ENCODE results near the gene ADAMTS12.
"Not testable (repeated sequence)": the region's sequence is repeated elsewhere in the genome, so short reads cannot be mapped to it uniquely, and the experiment has no call there.

ADAMTS12 gene

DNA sequence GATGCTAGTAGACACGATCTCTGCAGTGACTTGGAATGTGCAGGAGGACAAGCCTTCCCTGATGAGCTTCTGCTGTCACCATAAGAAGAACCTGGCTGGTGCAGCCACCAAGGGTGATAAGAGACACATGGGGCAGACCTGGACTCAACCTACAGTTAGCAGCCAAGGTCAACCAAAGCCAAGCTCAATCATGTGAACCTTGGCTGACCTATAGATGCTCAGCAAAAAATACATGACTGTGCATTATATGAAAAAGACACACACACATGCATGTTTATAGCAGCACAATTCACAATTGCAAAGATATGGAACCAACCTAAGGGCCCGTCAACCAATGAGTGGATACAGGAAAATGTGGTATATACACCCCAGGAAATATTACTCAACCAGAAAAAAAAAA, 364.1 kb downstream of the ADAMTS12 start:
- TF ChIP-seq, protein P1, sequence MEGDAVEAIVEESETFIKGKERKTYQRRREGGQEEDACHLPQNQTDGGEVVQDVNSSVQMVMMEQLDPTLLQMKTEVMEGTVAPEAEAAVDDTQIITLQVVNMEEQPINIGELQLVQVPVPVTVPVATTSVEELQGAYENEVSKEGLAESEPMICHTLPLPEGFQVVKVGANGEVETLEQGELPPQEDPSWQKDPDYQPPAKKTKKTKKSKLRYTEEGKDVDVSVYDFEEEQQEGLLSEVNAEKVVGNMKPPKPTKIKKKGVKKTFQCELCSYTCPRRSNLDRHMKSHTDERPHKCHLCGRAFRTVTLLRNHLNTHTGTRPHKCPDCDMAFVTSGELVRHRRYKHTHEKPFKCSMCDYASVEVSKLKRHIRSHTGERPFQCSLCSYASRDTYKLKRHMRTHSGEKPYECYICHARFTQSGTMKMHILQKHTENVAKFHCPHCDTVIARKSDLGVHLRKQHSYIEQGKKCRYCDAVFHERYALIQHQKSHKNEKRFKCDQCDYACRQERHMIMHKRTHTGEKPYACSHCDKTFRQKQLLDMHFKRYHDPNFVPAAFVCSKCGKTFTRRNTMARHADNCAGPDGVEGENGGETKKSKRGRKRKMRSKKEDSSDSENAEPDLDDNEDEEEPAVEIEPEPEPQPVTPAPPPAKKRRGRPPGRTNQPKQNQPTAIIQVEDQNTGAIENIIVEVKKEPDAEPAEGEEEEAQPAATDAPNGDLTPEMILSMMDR (IDR thresholded peaks at IDR 0.05), result no peak
- no peak for TF ChIP-seq ZFX (IDR thresholded peaks at IDR 0.05; ENCODE audit: borderline replicate concordance)
- H3K27ac ChIP-seq, result no peak overlapping the region

DNA sequence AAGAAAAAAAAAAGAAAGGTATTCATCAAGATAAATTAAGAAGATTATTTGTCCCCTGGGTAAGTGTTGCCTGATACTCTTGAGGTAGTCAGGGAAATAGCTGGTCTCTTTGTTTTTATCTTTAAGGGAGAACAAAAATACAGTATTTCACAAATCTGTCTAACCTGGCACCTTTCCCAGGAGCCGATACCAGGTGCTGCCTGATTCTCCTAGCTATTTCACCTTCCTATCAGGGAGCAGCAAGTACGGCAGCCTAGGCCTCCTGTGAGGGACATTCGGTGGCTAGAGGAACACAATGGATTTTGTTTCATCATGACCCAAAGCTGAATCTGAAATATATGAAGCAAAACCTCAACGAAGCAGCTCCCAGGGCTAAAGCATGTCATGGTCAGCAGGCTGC, 365.0 kb downstream of the ADAMTS12 start:
- TF ChIP-seq, protein P1 (IDR thresholded peaks at IDR 0.05), result no peak
- TF ChIP-seq ZFX (IDR thresholded peaks at IDR 0.05; ENCODE audit: borderline replicate concordance), result no peak
- no peak overlapping the region for H3K27ac ChIP-seq

DNA sequence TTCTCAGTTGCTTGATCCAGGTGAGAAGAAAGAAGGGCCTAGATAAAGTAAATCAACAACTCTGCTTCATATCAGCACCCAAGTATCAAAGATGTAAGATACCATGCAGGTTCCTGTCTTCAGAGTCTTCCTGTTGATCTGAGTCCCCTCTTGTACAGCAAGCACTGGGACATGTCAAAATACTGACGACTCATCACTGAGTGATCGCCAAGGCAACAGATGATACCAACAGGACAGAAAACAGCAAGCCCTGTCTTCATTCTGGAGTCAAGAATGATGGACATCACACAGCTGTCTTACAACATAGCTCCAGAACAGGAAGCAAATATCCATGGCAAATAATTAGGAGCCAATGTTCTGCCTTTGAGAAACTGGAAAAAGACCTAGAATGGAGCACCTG, 367.3 kb downstream of the ADAMTS12 start:
- H3K27ac ChIP-seq, result no peak overlapping the region
- TF ChIP-seq, protein P1 (IDR thresholded peaks at IDR 0.05), result no peak
- TF ChIP-seq ZFX (IDR thresholded peaks at IDR 0.05; ENCODE audit: borderline replicate concordance), result no peak

DNA sequence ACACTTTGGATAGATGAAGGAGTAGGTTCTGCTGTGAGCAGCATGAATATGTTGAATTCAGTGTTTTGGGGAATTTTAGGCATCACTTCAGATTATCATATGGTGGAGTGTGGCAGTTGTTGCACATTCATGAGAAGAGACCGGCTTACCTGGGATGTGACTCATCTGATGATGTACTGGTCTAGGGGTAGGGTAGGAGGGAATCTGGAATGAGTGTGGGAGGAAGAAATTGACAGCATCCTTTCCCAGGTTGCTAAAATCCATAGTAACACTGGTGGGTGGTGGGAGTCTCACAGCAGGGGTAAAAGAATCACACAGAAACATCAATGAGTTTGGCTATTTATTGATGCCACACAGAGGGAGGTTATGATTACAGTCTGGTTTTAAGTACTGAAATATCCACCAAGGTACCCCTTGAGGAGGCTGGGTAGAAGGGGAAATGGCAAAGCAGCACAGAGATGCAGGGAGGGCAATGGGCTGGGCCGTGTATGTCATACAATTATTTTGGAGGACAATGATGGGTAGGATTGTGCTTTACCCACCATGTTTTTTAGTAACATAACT, 368.5 kb downstream of the ADAMTS12 start:
- TF ChIP-seq, protein P1 (IDR thresholded peaks at IDR 0.05), result no peak
- no peak for TF ChIP-seq ZFX (IDR thresholded peaks at IDR 0.05; ENCODE audit: borderline replicate concordance)
- no peak overlapping the region for H3K27ac ChIP-seq

DNA sequence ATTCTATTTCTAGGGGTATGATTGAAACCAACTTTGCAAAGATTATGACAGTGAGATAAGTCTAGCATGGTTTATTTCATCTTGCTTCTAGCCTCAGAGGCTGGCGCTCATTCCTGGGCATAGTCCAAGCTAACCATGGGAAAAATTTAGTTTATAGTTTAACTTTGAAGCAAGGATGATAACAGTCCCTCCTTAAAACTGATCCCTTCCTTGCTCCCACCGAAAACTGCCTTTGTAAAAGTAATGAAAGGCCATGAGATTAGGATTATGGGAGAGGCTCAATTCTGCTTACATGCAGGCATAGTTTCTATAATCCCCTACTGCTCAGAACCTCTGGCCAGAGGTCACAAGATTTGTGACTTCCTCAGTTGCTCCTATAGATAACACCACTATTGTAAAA, 375.4 kb downstream of the ADAMTS12 start:
- TF ChIP-seq ZFX (IDR thresholded peaks at IDR 0.05; ENCODE audit: borderline replicate concordance), result no peak
- TF ChIP-seq, protein P1 (IDR thresholded peaks at IDR 0.05), result no peak
- H3K27ac ChIP-seq, result no peak overlapping the region

DNA sequence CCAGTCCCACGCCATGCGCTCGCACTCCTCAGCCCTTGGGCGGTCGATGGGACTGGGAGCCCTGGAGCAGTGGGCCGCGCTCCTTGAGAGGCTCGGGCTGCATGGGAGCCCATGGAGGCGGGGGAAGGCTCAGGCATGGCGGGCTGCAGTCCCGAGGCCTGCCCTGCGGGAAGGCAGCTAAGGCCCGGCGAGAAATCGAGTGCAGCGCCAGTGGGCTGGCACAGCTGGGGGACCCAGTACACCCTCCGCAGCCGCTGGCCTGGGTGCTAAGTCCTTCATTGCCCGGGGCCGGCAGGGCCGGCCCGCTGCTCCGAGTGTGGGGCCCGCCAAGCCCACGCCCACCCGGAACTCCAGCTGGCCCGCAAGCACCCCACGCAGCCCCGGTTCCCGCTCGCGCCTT, 376.4 kb downstream of the ADAMTS12 start:
- not testable (repeated sequence) for H3K27ac ChIP-seq

DNA sequence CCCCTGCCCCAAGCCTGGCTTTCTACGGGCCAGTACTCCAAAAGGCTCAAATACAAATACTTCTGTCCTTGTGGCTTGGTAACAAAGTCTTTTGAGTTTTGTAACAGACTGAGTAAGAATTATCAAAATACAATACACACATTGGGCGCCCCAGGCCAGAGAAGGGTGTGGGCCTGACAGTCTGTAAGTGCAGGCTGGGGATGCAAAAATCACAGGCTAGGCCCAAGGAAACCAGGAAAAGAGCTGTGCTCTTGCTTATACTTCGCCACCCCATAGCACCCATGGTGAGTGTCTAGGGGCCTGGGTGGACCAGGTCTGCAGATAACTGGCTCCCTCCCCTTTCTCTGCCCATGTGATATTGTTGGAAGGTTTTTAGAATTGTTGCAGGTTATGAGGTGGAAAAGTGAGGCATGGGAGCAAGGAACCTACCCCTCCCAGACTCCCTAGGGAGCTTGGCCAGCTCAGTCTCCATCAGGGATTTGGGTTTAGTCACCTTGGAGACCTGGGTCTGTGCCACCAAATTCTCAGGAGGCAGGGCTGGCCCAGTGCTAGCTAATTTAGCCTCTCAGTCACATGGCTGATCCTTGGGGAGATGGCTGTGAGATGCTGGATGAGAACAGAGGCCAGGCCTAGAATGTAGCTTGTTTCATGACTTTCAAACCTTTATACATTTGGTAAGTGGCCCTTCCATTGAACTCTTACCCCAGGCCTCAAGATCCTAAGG, 378.2 kb downstream of the ADAMTS12 start:
- no peak overlapping the region for H3K27ac ChIP-seq
- TF ChIP-seq ZFX (IDR thresholded peaks at IDR 0.05; ENCODE audit: borderline replicate concordance), result no peak
- TF ChIP-seq, protein P1 (IDR thresholded peaks at IDR 0.05), result no peak
